Duodenal mucosa (tissue), 2 donors: ENCODE measurements around the gene CFAP74.

Experiments
- H3K27ac ChIP-seq: one replicate; pipeline ENCODE4 v1.7.0; 2013; ENCODE audit warnings: low read depth, low read length
- H3K27me3 ChIP-seq, 2 donors: one replicate each; pipeline ENCODE4 v1.7.0; 2013; ENCODE audit warnings: low read length in 2 of 2, control low read depth in 1 of 2; ENCODE audit not compliant: insufficient read depth in 2 of 2, control insufficient read depth in 1 of 2
- H3K36me3 ChIP-seq, 2 donors: one replicate each; pipeline ENCODE4 v1.7.0; 2013; ENCODE audit warnings: low read length in 2 of 2, control low read depth in 1 of 2; ENCODE audit not compliant: insufficient read depth in 2 of 2, control insufficient read depth in 1 of 2
- H3K4me1 ChIP-seq, 2 donors: one replicate each; pipeline ENCODE4 v1.7.0; 2013; ENCODE audit warnings: low read length in 2 of 2, control low read depth in 1 of 2; ENCODE audit not compliant: insufficient read depth in 2 of 2, control insufficient read depth in 1 of 2
- H3K4me3 ChIP-seq, 2 donors: one replicate each; pipeline ENCODE4 v1.7.0; 2013; ENCODE audit warnings: low read length in 2 of 2, low read depth in 1 of 2
- H3K9ac ChIP-seq, 2 donors: one replicate each; pipeline ENCODE4 v1.7.0; 2013; ENCODE audit warnings: low read length in 2 of 2, low read depth in 1 of 2
- H3K9me3 ChIP-seq, 2 donors: one replicate each; pipeline ENCODE4 v1.7.0; 2013; ENCODE audit warnings: low read length in 2 of 2, control low read depth in 1 of 2; ENCODE audit not compliant: control insufficient read depth in 1 of 2

CFAP74 gene

GRCh38 chr1:1969953-1970716 lies 33.5 kb downstream of the CFAP74 start:
- H3K9ac ChIP-seq = no peak overlapping the region
- H3K9me3 ChIP-seq = peaks cover 0 to 5% of the 10 kb centered on the region in 2 donors
- no peaks in the 10 kb centered on the region for H3K36me3 ChIP-seq
- no peak overlapping the region for H3K4me3 ChIP-seq
- H3K27ac ChIP-seq = no peak overlapping the region
- no peaks in the 10 kb centered on the region for H3K27me3 ChIP-seq
- no peaks in the 10 kb centered on the region for H3K4me1 ChIP-seq

GRCh38 chr1:1969505-1969900 lies 34.1 kb downstream of the CFAP74 start:
- Histone ChIP-seq H3K4me3 (no peak overlapping the region), H3K4me1 (no peaks in the 10 kb centered on the region), H3K27me3 (peaks cover 0 to 3% of the 10 kb centered on the region in 2 donors), H3K9ac (no peak overlapping the region), H3K27ac (no peak overlapping the region), H3K36me3 (no peaks in the 10 kb centered on the region), H3K9me3 (peaks cover 0 to 5% of the 10 kb centered on the region in 2 donors)

GRCh38 chr1:1968767-1969504 lies 34.6 kb downstream of the CFAP74 start:
- H3K9ac ChIP-seq = no peak overlapping the region
- no peaks in the 10 kb centered on the region for H3K4me1 ChIP-seq
- H3K27me3 ChIP-seq = peaks cover 0 to 6% of the 10 kb centered on the region in 2 donors
- H3K36me3 ChIP-seq = no peaks in the 10 kb centered on the region
- peaks cover 0 to 5% of the 10 kb centered on the region in 2 donors for H3K9me3 ChIP-seq
- H3K27ac ChIP-seq = no peak overlapping the region
- H3K4me3 ChIP-seq = no peak overlapping the region

- Histone ChIP-seq H3K9ac (no peak overlapping the region), H3K36me3 (no peaks in the 10 kb centered on the region), H3K27me3 (peaks cover 0 to 10% of the 10 kb centered on the region in 2 donors), H3K4me1 (no peaks in the 10 kb centered on the region), H3K9me3 (peaks cover 0 to 5% of the 10 kb centered on the region in 2 donors), H3K4me3 (no peak overlapping the region), H3K27ac (no peak overlapping the region)
These were observed 35.7 kb downstream of the CFAP74 start for GRCh38 chr1:1967879-1968278.

- peaks cover 0 to 10% of the 10 kb centered on the region in 2 donors for H3K27me3 ChIP-seq
These were observed 36.4 kb downstream of the CFAP74 start for GRCh38 chr1:1967151-1967550.

GRCh38 chr1:1966071-1966740 lies 37.4 kb downstream of the CFAP74 start:
- no peak overlapping the region for H3K27ac ChIP-seq
- H3K4me1 ChIP-seq = no peaks in the 10 kb centered on the region
- no peak overlapping the region for H3K9ac ChIP-seq
- peaks cover 3 to 10% of the 10 kb centered on the region in 2 donors for H3K27me3 ChIP-seq
- H3K4me3 ChIP-seq = no peak overlapping the region
- no peaks in the 10 kb centered on the region for H3K36me3 ChIP-seq
- peaks cover 0 to 5% of the 10 kb centered on the region in 2 donors for H3K9me3 ChIP-seq

More at GRCh38 chr1:1967151-1967550, 36.4 kb downstream of the CFAP74 start:
- H3K9me3 ChIP-seq = peaks cover 0 to 5% of the 10 kb centered on the region in 2 donors
- H3K4me3 ChIP-seq = no peak overlapping the region
- H3K36me3 ChIP-seq = no peaks in the 10 kb centered on the region
- no peak overlapping the region for H3K27ac ChIP-seq
- H3K9ac ChIP-seq = no peak overlapping the region
- H3K4me1 ChIP-seq = no peaks in the 10 kb centered on the region

- Histone ChIP-seq H3K36me3 (no peaks in the 10 kb centered on the region), H3K27ac (no peak overlapping the region), H3K4me3 (no peak overlapping the region), H3K9me3 (no peaks in the 10 kb centered on the region), H3K4me1 (no peaks in the 10 kb centered on the region), H3K27me3 (peaks cover 7 to 10% of the 10 kb centered on the region in 2 donors), H3K9ac (no peak overlapping the region)
These were observed 38.0 kb downstream of the CFAP74 start for GRCh38 chr1:1965546-1965945.

- Histone ChIP-seq H3K4me1 (peaks cover 0 to 1% of the 10 kb centered on the region in 2 donors), H3K27ac (no peak overlapping the region), H3K9ac (no peak overlapping the region), H3K27me3 (peaks cover 7 to 12% of the 10 kb centered on the region in 2 donors), H3K36me3 (no peaks in the 10 kb centered on the region), H3K4me3 (no peak overlapping the region), H3K9me3 (no peaks in the 10 kb centered on the region)
These were observed 38.8 kb downstream of the CFAP74 start for GRCh38 chr1:1964811-1965210.

- Histone ChIP-seq H3K9ac (no peak overlapping the region), H3K9me3 (no peaks in the 10 kb centered on the region), H3K4me1 (peaks cover 0 to 4% of the 10 kb centered on the region in 2 donors), H3K27ac (no peak overlapping the region), H3K4me3 (no peak overlapping the region), H3K27me3 (peaks cover 7 to 15% of the 10 kb centered on the region in 2 donors), H3K36me3 (no peaks in the 10 kb centered on the region)
These were observed 40.0 kb downstream of the CFAP74 start for GRCh38 chr1:1963570-1963969.

- Histone ChIP-seq H3K9me3 (no peaks in the 10 kb centered on the region), H3K4me1 (peaks cover 0 to 4% of the 10 kb centered on the region in 2 donors), H3K36me3 (no peaks in the 10 kb centered on the region), H3K27me3 (peaks cover 7 to 15% of the 10 kb centered on the region in 2 donors), H3K27ac (no peak overlapping the region), H3K4me3 (no peak overlapping the region), H3K9ac (no peak overlapping the region)
These were observed 40.8 kb downstream of the CFAP74 start for GRCh38 chr1:1962752-1963151.
